Activated CD4-positive, alpha-beta T cell treated with anti-CD3 and anti-CD28 coated beads for 24 hours (primary cell): ENCODE measurements around the gene TCEAL4.

Source experiments
- DNase-seq, 2 donors: peaks; one replicate each; pipeline ENCODE4 v3.0.0-alpha.2; 2020; ENCODE audit warnings: low read depth in 2 of 2

The TCEAL4 gene

DNA sequence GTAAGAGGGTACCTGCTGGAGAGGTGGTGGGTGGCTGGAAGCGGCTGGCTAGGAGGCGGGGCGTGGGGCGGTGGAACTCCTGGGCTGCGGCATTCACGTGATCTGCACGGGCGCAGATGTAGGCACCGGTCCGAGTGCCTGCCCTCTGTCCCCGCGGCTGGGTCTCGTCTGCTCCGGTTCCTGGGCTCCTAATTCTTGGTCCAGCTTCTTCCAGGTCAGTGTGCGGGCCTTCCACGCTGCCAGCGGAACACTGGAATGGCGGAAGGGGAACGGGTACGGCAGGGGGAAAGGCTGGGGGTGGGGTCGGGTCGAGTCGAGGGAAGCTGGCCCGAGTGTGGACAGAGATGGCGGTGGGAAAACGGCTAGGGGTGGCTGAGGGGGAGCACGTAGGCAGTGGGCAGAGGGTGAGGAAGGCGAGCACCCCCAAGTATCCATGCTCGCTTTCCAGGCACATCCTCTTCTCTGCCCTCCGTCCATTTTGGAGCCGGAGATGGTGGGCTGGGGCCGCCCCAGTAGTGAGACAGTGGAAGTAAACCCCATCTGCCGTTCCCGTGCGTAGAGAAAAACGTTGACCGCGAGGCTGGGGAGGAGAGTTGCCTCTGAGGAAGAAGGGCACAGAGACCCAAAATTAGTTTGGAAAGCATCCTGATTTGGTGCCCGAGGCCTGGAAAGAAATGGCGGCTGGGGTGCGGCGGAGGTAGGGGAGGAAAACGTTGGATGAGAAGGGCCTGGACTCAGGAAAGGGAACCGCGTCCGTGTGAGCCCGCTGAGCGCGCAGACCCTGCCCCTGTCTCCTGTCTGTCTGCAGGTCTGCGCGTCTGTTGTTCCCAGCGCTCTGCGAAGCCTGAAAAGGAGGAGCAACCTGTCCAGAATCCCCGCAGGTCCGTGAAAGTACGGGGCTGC lies at the start of gene TCEAL4:
Gene TCEAL4 (plus strand): TSS at position 105 of the 903 bp plus-strand sequence. CDS start 1,161 bp downstream, outside the sequence.
- no peak for DNase-seq

DNA sequence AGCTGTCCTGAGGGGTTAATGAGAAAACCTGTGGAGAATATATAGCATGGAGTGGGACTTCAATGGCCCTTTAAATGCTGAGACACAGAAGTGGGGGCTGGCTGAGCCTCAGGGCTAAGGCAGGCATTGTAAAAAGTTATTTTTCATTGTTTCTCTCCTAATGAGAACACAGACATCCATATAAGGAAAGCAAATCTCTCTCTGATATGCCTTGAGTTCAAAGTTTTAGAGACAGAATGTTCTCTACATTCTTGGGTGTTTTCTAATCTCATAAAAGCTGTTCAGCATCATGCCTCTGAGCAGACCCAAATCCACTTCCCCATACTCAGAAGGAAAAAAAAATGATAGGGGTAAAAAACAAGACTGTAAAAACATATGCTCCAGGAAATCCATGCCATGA lies 49.2 kb upstream of the TCEAL4 start:
- no peak for DNase-seq

- DNase-seq: no peak
Measured at GRCh38 chrX:103536732-103537131, 48.6 kb upstream of the TCEAL4 start.

DNA sequence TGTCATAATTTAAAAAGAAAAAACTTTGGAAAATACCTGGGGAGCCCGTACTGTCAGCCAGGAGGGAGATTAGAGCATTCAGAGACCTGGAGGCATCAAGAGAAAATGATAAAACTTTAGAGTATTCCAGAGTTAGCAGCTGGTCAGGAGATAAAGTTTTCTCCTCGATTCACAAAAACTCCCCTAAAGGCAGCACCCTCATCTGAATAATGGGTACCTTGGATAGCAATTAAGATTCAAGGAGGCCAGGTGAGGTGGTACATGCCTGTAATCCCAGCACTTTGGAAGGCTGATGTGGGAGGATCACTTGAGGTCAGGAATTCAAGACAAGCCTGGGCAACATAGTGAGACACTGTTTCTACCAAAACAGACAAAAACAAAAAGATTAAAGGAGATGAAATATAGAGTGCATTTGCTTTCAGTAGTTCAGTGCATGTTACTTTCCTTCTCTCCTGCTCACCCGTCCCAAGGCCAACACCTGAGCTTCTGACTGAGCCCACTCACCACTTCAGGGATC lies 47.4 kb upstream of the TCEAL4 start:
- no peak for DNase-seq

DNA sequence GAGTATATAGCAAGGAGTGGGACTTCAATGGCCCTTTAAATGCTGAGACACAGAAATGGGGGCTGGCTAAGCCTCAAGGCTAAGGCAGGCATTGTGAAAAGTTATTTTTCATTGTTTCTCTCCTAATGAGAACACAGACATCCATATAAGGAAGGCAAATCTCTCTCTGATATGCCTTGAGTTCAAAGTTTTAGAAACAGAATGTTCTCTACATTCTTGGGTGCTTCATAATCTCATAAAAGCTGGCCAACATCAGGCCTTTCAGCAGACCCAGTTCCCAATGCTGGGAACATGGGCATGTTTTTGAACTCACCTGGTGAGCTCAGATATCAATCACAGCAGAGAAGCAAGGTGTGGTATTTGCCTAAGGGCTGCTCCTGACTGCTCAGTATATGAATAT lies 46.6 kb upstream of the TCEAL4 start:
- no peak for DNase-seq

DNA sequence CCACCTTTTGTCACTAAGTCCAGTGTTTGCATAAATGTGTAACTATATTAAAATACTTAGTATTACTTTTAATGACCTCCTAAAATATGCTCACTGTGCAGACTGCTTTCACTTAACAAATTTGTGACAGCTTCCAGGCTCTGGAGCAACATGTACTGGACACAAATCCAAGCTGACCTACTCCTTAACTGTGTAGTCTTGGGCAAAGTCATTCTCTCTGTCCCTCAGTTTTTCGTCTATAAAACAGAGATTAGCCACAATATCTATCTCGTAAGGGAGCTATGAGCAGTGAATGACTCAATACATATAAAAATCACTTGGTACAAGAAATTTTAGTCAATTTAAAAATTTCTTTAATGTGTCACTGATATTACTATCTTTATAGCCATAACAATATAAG lies 45.6 kb upstream of the TCEAL4 start:
- no peak for DNase-seq

DNA sequence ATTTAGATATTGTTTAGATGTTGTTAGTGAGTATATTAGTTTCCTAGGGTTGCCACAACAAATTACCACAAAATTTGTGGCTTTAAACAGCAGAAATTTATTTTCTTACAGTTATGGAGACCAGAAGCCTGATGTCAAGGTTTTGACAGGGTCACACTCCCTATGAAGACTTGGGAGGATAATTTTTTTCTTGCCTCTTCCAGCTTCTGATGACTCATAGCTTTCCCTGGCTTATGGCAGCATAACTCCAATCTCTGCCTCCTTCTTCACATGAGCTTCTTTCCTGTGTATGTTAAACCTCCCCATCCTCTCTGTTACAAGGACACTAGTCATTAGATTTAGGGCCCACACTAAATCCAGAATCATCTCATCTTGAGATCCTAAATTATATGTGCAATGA lies 45.2 kb upstream of the TCEAL4 start:
- DNase-seq: no peak

DNA sequence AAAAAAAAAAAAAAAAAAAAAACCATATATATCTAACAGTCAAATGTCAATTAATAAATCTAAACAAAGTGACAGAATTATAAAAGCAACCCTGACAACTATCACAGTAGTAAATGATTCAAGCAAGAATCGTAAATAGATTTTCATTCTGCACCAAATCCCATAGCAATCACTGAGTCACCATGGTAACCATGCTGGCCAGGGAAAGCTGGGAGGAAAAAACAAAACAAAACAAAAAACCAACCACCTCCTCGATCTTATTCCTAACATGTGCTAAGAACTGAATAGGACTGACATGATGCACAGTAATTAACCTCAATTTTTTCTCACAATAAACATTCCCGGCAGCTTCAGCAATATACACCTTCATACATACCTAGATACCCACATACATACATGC lies 35.4 kb upstream of the TCEAL4 start:
- no peak for DNase-seq

DNA sequence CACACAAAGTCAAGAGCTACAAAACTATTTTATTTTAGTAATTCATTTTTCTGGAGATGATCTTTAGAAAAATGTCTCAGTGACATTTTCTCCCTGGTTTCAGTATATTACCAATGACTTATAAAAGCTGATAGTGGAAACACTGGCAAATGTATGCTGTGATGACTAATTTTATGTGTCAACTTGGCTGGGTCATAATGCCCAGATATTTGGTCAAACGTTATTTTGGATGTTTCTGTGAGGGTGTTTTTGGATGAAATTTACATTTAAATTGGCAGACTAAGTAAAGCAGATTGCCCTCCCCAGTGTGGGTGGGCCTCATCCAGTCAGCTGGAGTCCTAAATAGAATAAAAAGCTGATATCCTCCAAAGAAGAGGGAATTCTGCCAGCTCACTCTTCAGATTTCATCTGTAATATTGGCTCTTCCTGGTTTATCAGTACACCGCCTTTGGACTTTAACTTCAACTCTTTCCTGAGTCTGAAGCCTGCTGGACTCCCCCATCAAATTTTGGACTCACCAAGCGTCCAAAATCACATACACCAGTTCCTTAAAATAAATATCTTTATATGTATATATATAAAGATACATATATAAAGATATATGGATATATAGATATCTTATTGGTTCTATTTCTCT lies 34.8 kb upstream of the TCEAL4 start:
- DNase-seq: no peak

DNA sequence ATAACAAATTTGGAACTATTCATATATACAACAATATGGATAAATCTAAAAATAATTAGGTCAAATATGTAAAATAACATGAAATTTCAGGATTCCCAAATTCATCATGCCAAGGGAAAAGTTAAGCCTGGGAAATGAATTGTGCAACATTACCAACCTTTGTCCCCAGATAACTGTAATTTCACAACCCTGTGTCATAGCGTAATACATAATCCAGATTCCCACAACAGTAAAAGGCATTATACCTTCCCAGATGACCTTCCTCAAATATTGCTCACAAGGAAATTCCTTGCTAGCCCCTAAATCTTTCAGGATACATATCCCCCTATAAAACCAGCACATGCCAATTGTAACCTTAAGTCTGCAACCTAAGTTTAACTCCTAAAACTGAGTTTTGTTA lies 33.1 kb upstream of the TCEAL4 start:
- DNase-seq: no peak

GRCh38 chrX:103554687-103555424 lies 30.5 kb upstream of the TCEAL4 start:
- peak; percentile 27 to 39 for DNase-seq

- no peak for DNase-seq
Measured at GRCh38 chrX:103556963-103557612, 28.2 kb upstream of the TCEAL4 start.

GRCh38 chrX:103560256-103560655 lies 25.1 kb upstream of the TCEAL4 start:
- no peak for DNase-seq

DNA sequence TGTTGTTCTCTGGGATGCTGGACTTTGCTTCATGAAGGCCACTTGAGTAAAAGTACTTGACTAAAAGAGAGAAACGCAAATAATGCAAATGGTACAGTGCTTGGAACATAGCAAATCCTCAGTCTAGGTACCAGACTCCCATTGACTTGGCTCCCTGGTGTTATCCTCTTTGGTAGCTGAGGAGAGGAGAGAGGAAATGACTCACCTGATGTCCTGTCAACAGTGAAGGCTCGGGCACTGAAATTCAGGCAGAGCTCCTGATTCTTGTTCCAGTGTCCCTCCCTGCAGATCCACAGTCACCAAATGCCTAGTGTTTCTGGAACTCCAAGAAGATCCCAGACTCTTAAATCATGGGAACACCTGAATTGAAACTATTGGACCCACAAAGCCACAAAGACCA lies 22.5 kb upstream of the TCEAL4 start:
- no peak for DNase-seq

DNA sequence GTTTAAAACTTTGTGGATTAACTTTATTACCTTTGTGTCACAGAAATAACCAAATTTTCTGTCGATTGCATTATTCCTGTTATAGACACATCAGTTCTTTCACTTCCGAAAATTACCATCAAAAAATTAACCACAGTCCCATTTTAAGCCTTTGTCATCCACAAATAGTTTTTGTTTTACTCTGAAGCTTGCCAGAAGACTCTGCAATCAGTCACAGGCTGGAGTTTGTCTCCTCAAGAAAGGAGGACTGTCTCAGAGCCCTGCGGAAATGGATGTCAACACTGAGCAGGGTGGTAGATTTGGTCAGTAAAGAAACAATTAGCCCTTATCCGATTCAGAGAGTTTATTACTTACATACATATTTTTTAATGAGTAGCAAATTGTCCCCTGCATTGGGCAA lies 20.1 kb upstream of the TCEAL4 start:
- no peak for DNase-seq

- no peak for DNase-seq
Measured at GRCh38 chrX:103565752-103566151, 19.6 kb upstream of the TCEAL4 start.

GRCh38 chrX:103571121-103571520 lies 14.2 kb upstream of the TCEAL4 start:
- DNase-seq: no peak

- DNase-seq: no peak
Measured at GRCh38 chrX:103571726-103572125, 13.6 kb upstream of the TCEAL4 start.

DNA sequence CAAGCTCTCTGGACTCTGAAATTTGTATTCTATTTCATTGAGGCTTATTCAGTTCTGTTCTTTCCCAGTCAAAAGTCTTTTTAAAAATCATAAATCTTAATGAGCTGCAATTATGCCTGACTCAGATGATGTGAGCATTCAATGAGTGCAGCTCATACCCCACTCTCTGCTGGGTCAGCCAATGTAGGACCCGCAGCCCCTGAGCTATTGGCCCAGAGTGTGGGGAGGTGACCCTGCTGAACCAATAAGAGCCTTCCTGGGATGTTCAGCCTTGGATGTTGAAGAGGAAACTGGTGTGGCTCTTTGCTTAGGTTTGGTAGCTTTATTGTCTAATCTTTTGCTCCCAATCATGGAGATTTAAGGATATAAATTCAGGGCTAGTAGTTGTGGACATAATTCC lies 12.1 kb upstream of the TCEAL4 start:
- no peak for DNase-seq

DNA sequence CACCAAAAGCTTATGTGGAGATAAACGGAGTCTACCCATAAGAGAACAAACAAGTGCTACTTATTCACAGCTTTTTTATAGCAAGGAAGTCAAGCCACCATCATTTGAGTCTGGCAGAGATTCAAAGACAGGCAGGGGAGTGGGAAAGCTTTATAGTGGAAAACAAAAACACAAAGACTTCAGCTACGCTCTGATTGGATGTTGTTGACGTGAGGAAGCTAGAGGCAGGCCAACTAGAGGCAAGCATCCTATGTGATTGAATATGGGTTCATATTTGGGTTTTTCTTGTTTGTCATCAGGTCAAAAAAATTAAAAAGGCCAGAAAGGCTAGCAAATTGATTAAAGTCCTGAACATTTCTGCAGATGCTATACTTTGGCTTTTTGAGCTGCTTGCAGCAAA lies 719 bp upstream of the TCEAL4 start:
- DNase-seq: no peak

- DNase-seq: no peak
Measured at GRCh38 chrX:103586314-103586646, 965 bp downstream of the TCEAL4 start.

DNA sequence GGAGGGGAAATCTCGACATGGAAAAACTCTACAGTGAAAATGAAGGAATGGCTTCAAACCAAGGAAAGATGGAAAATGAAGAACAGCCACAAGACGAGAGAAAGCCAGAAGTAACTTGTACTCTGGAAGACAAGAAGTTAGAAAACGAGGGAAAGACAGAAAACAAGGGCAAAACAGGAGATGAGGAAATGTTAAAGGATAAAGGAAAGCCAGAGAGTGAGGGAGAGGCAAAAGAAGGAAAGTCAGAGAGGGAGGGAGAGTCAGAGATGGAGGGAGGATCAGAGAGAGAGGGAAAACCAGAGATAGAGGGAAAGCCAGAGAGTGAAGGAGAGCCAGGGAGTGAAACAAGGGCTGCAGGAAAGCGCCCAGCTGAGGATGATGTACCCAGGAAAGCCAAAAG lies 1.3 kb downstream of the TCEAL4 start:
- no peak for DNase-seq
